Activated CD4-positive, alpha-beta T cell treated with anti-CD3 and anti-CD28 coated beads, Interleukin-2, amount 50 U/mL, for 48 hours (primary cell): ENCODE measurements around the gene UBAP2L.
A peak's percentile ranks its signal among the peaks of the same experiment; 100 is the strongest.
"Not testable (repeated sequence)": the region's sequence is repeated elsewhere in the genome, so short reads cannot be mapped to it uniquely, and the experiment has no call there.

Experiments
- DNase-seq, 2 experiments: peaks; one replicate each; pipeline ENCODE4 v3.0.0-alpha.2; 2020

UBAP2L gene

DNA sequence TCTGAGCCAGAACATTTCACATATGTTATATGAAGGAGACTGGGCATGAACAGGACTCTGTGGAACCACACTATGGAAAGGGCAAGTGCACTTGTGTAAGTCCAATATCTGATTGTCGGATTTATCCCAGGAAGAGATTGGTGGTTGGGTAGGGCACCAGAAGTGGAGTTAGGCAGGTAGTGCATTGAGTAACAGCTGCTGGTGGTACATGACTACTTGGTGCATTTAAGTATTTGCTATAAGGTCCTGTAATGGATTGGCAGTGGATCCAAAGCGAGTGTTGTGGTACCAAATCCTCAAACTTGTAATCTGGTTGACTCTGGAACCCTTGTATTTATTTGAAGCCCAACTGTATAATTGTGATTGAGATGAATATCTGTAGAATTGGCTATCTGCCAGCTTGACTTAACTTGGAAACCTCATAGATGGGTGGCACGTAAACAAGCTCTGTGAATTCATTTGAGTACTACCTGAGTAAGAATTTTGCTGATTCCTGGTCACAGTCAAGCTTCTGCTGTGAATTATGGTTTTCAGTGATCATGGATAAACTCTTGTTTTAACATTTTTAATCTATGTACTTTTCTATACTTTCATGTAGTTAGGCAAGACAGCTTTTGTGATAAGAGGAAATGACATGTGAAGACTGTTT lies 21.1 kb downstream of the UBAP2L start:
- no peak for DNase-seq

DNA sequence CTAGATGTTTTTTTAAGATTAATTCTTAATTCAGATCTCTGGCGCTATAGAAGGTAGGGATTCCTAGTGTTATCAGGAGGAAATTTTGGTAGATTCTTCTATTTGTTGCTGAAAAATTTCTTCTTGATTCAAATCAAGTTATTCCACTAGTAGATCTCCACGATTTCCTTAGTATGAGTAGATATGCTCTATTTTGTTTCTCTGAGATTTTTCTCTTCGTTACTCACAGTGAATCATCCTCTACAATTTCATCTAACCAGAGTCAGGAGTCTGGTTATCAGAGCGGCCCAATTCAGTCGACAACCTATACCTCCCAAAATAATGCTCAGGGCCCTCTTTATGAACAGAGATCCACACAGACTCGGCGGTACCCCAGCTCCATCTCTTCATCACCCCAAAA lies 32.9 kb downstream of the UBAP2L start:
- no peak for DNase-seq

DNA sequence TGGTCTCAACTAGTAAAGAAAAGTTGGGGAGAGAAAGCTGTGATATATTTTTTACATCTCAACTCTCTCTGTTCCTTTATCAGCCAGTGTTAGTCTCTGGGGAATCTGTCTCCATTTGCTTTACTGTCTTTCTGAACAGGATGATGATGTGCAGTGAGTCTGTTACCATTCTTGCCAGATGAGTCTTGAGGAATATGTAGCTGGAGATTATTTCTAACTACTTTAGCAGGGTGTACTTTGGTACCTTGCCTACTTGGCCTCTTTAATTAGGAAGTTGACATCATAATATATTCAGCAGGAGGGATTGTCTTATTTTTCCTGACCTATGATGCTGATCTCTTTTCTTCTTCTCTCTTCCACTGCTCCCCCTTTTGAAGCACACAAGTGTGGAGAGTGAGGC lies 35.9 kb downstream of the UBAP2L start:
- no peak for DNase-seq

DNA sequence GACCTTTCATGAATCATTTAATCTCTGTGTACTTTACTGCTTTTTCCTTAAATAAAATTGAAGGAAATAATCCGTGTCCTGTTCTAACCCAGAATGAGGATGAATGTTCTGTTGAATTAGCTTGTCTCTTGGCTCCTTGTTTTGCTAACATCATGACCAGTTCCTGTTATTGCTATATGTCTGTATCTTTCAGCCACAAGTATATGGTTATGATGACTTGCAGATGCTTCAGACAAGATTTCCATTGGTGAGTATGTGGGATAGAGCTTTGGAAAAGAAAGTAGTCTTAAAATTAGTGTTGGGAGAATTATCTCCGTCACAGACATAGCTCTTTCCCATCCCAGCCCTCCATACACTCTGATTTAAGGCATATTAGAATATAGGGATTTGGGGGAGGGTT lies 38.0 kb downstream of the UBAP2L start:
- DNase-seq: no peak

DNA sequence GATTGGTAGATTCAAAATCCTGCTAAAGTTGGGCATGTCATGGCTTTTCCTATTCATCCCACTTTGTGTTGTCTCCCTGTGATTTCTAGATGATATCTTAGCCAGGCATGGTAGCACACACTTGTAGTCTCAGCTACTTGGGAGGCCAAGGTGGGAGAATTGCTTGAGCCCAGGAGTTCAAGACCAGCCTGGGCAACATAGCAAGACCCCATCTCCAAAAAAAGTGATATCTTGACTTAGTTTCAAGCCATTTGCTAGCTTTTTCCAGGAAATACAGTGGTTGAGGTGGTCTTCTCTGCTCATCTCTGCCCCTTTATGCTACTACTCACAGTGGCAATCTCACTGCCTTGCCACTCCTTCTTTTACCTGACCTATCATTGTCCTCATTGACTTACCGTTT lies 39.4 kb downstream of the UBAP2L start:
- no peak for DNase-seq

DNA sequence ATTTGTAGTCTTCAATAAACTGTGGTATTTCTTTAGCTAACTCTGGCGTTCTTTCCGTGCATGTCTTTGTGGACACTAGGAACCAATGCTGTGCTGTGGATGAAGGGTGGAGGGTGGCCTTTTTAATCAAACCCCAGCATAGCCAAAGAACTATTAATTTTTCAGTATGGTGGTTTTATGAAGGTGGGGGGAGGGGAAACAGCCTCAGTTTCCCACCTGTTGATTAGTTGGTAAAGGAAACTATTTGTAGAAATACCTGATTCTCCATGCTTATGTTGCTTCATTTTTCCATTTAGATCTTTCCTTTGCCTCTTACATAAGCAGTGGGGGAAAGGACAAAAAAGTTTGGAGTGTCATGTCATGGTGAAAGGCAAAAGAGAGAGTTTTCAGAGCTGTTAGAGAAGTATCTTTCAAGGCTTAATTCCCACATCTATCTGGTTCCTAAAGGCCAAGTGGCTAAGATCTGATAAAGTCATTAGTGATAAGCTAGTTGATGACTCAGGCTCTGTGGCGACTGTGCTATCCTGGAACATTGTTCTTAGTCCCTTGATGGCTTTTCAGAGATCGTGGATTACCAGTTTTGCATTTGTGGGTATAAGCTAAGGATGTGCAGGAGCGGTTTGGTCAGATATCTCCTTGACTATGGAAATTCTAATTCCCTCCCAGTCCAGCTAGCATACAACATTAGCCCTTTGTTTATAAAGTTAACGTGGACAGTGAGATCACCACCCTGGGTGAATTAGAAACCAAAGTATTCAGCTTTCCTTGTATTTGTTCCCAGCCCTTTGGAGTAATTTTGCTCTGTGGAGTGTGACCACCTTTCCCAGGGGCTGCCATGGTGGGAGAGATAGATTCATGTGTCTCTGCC lies 42.9 kb downstream of the UBAP2L start:
- DNase-seq: no peak

DNA sequence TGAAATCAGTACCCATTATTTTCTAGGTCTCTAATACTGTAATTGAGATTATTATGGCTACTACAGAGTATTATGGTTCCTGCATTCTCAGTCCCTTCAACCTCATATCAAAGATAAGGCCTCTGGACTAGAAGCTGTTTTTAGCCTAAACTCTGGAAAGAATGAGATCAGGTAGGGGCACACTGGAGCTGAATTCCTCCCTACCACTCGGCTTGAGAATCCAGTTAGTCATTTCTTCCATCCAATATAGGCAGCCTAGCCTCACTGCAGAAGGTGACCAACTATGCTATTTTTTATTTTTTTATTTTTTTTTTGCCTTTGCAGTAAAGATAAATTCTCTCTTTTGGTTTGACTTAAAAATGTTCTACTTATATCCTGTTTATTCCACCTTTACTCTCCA lies 43.7 kb downstream of the UBAP2L start:
- no peak for DNase-seq

DNA sequence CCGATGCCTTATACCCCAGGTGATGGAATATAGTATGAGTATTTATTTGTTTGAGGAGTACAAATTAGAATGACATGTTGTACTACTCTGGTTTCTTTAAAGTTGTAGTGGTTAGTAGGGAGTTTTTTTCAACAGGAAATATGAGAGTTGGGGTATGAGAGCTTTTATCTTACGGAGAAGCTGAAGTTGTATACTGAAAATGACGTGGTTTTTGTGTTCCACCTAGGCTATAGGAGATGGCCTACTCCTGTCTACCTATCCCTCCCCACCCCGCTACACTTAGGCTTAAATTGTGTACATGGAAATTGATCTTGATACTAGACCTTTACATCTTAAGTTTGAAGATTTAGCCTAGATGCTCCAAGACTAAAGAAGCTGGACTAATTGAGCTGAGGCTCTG lies 44.8 kb downstream of the UBAP2L start:
- DNase-seq: no peak

DNA sequence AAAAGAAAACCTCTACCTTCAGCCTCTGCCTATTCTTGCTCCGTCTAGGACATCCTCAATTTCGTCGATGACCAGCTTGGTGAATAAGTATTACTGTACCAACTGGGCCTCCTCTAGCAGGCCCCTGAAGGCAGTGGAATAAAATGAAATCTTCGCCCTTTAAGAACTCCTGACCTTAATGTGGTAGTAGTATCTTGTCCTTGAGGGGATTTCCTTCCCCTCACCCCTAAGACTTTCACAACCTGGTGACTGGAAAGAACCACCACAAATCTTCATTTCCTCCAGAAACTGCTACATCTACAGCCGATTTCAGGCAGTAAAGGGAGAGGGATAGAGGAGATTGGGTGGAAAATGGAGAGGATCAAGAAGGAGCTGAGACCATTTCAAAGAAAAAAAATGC lies 50.1 kb downstream of the UBAP2L start:
- DNase-seq: no peak

DNA sequence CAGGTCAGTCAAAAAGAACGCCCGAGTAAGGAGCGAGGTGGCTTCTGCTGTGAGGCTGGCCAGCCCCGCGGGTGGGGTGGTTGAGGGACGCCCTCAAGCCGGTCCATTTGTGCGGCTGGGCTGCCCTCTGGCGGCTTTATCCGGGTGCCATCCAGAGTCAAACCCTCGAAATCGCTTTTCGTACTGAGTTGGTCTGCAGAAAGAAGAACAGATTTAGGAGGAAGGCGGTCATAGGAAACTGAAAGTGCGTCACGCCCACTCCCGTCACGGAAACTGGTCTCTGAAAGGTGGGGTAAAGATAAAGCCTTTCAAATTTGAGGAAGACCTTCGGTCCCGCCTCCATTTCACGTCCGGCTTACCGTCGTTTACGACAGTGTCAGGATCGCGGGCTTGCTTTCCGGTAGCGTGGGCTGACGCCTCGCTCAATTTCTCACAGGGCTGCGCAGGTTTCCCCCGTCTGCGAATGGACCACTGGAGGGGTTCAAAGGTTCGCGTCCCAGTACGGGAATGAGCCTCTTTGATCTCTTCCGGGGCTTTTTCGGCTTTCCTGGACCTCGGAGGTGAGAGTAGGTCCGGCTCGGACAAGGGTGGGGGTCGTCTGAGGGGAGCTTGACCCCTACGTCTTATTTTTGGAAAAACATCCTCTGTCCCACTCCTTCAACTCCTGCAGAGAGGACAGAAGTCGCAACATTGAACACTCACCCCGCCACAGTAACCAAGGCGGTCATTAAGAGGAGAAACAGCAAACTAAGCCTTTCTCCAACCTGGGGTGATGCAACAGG lies 51.7 kb downstream of the UBAP2L start, which contains the start of gene HAX1:
Gene HAX1, plus strand, starts transcription at position 413 of the 782 bp plus-strand sequence. Its CDS starts 95 bp downstream, at position 508.
- DNase-seq: peak; percentile 98 to 99

DNA sequence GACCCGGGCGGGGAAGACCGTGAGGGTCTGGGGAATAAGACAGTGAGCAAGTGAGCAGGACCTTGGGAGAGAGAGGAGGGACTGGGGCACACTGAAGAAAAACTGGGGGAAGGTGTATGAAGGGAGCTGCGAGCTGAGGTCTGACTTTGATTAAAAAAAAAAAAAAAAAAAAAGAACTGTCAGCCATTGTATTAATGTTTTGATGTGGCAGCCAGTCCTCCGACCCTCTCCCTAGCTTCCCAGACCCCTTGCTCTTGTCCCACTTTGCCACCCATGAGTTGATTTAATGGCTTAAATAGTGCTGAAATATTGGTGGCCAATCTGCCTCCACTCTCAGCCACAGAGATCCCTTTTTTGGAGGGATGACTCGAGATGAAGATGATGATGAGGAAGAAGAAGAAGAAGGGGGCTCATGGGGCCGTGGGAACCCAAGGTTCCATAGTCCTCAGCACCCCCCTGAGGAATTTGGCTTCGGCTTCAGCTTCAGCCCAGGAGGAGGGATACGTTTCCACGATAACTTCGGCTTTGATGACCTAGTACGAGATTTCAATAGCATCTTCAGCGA lies 52.3 kb downstream of the UBAP2L start:
- no peak for DNase-seq

DNA sequence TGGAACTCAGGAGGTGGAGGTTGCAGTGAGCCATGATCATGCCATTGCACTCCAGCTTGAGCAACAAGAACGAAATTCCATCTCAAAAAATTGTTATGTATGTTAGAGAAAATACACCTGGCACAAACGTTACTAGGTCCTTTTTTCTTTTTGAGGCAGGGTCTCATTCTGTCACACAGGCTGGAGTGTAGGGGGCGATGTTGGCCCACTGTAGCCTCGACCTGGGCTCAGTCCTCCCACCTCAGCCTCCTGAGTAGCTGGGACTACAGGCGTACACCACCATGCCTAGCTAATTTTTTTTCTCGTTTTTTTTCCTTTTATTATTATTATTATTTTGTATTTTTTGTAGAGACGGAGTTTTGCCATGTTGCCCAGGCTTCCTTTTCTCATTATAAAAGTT lies 56.0 kb downstream of the UBAP2L start:
- peak; percentile 33 to 49 for DNase-seq

DNA sequence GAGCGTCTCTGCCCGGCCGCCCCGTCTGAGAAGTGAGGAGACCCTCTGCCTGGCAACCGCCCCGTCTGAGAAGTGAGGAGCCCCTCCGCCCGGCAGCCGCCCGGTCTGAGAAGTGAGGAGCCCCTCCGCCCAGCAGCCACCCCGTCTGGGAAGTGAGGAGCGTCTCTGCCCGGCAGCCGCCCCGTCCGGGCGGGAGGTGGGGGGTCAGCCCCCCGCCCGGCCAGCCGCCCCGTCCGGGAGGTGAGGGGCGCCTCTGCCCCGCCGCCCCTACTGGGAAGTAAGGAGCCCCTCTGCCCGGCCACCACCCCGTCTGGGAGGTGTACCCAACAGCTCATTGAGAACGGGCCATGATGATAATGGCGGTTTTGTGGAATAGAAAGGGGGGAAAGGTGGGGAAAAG lies 66.8 kb downstream of the UBAP2L start:
- DNase-seq: not testable (repeated sequence)

DNA sequence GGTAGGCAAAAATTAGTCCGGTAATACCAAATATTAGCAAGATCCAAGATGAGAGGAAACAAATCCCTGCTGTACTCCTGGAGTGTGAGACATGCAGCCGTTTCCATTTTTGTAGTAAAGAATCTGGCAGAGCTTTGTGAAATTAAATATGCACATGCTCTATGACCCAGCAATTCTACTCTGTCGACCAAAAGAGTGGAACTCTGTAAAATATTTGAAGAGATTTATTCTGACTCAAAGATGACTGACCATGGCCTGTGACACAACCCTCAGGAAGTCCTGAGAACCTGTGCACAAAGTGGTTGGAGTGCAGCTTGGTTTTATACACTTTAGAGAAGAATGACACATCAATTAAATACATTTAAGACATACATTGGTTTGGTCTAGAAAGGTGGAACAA lies 67.9 kb downstream of the UBAP2L start:
- no peak for DNase-seq

DNA sequence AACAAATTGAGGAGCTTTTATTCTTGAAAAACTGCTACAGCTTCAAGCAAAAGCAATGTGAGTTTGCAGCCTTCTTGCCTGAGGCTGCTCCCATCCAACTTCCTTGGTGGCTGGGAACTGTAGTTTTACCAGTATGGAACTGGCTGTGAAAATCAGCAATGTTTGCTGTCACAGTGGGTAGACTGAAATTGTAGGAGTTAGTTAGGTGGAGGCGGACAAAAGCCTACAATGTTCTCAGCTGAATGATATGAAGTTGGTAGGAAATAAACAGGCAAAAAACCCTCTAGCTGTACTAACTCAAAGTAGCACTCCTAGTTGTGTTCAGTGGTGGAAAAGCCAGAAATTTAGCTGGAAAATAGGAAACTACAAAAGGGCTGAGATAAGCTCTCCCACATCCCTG lies 70.2 kb downstream of the UBAP2L start:
- no peak for DNase-seq

DNA sequence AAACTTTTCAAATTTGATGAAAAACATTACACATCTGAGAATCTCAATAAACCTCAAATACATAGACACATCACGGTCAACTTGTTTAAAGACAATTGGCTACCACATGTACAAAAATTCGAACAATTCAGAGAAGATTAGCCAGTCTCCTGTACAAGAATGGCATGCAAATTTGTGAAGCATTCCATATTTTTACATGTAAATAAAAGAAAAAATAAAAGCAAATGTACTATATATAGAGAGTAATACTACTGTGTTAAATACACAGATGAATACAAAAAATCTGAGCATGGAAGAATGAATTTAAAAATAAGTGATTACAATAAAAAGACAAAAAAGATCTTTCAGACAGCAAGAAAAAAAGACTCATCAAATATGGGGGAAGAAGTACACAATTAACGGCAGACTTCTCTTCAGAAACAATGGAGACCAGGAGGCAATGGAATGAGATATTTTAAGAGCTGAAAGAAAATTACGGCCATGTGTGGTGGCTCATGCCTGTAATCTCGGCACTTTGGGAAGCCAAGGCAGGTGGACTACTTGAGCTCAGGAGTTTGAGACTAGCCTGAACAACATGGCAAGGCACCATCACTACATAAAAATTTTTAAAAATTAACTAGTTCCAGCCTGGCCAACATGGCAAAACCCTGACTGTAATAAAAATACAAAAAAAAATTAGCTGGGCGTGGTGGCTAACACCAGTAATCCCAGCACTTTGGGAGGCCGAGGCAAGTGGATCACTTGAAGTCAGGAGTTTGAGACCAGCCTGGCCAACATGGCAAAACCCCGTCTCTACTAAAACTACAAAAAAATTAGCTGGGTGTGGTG lies 74.9 kb downstream of the UBAP2L start:
- no peak for DNase-seq

DNA sequence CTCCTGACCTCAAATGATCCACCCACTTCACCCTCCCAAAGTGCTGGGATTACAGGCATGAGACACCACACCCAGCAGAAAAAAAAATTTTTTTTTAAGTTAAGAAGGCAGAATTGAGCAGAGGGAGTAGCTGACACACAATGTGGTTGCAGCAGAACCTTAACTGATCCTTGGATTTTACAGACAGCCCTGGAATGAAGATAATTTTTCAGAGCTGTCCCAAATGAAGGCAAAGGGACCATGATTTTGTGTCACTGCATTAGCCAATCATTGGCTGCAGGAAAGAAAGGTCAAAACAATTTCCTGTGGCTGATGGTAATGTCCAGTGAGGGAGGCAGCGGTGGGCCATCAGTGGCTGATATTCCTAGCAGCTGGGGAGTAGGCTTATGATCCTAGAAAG lies 80.8 kb downstream of the UBAP2L start:
- DNase-seq: no peak

DNA sequence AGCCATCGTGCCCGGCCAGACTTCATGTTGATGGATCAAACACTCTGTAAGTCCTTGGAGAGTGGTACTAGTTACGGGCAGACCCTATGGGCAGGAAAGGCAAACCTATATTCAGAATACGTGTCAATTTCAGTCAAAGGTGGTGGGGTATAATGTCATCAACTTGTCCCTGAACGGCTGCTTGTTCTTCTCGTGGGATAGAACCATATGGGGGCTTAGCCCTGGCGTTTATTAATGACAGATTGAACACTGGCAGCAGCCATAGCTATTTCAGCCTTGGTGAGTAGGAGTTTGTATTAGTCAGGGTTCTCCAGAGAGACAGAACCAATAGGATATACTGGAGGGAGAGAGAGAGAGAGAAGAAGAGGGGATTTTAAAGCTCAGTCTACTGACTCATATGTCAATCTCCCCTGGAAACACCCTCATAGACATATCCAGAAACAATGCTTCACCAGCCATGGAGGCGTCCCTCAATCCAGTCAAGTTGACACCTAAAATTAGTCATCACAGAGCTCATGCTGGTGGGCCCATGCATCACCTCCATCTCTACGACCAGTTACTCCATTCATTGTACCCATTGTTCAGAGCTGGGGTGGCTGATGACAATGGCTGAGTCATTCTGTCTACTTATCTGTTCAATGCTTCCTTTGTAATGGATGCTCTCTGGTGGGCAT lies 84.0 kb downstream of the UBAP2L start:
- DNase-seq: peak; percentile 58 to 68

DNA sequence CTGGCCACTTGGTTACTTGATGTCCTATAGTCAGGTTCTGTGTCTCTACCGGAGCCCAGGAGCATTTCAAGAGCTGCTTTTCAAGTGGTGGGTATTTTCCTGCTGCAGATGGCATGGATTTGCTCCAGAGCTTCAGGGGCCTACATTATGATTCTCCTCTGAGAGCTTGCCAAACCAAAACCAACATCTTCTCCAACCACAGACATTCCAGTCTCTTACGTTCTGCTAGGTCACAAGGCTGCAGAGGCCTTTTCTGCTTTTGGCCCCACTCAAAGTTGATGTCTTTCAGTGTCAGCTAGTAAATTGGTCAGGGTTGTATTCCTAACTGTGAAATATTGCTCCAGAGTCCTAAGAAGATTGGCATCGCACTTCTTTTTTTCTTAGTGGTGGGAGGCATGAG lies 85.4 kb downstream of the UBAP2L start:
- DNase-seq: no peak

DNA sequence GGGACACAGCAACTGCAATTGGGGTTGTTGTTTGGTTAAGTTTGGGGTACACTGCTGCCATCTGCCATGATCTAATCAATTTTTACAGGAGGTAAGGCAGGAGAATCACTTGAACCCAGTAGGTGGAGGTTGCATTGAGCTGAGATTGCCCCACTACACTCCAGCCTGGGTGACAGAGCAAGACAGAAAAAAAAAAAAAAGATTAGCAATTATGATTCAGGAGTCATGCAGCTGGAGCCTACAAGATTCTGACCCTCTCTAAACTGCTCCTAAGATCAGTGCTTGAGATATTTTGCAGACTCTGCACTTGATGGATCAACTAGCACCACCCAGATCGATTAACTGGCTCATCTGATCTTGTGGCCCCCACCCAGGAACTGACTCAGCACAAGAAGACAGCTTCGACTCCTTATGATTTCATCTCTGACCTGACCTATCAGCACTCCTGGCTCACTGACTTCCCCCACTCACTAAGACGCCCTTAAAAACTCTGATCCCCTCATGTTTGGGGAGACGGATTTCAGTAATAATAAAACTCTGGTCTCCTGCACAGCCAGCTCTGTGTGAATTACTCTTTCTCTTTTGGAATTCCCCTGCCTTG lies 87.0 kb downstream of the UBAP2L start:
- peak in 1 of 2 experiments; percentile 12 for DNase-seq

DNA sequence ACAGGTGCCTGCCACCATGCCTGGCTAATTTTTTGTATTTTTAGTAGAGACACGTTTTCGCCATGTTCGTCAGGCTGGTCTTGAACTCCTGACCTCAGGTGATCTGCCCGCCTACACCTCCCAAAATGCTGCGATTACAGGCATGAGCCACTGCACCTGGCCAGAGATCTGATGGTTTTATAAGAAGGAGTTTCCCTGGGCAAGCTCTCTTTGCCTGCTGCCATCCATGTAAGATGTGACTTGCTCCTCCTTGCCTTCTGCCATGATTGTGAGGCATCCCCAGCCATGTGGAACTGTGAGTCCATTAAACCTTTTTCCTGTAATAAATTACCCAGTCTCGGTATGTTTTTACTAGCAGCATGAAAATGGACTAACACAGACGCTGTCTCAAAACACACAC lies 88.4 kb downstream of the UBAP2L start:
- not testable (repeated sequence) for DNase-seq
